Vagina (tissue), 2 donors: ENCODE measurements around the gene EXD3.

ENCODE experiments used
- CTCF ChIP-seq, 3 experiments: fragments of 450-650 bp in 2 of 3; fragments of 200-600 bp in 1 of 3; sonication (generic) in 1 of 3; IDR thresholded peaks; one replicate each; pipeline ENCODE4 v1.5.1; 2017 to 2019; ENCODE audit warnings: antibody characterized with exemption in 3 of 3, mild to moderate bottlenecking in 2 of 3, moderate library complexity in 2 of 3
- POLR2A ChIP-seq, 2 donors: fragments of 450-650 bp; IDR thresholded peaks; one replicate each; pipeline ENCODE4 v1.6.1; 2017; ENCODE audit warnings: antibody characterized with exemption in 2 of 2, mild to moderate bottlenecking in 2 of 2, moderate library complexity in 2 of 2
- POLR2AphosphoS5 ChIP-seq, 2 donors: sonication (generic); formaldehyde crosslinking; IDR thresholded peaks; one replicate each; pipeline ENCODE4 v1.9.0; 2017; ENCODE audit warnings: antibody characterized with exemption in 2 of 2, mild to moderate bottlenecking in 2 of 2, low read depth in 1 of 2; ENCODE audit not compliant: insufficient read depth in 1 of 2

- TF ChIP-seq CTCF (IDR thresholded peaks at IDR 0.05): no peak
- TF ChIP-seq POLR2A (IDR thresholded peaks at IDR 0.05): no peak
- TF ChIP-seq POLR2AphosphoS5 (IDR thresholded peaks at IDR 0.05; ENCODE audit: insufficient read depth in 1 of 2, low read depth in 1 of 2): no peak
Measured at GRCh38 chr9:137286975-137287383, 136.0 kb downstream of the EXD3 start.
